Epithelial cell of esophagus (primary cell): ENCODE results near the gene TSHZ1.
A peak's percentile ranks its signal among the peaks of the same experiment; 100 is the strongest.

Experiments
- DNase-seq: peaks from one replicate; pipeline ENCODE4 v3.0.0; 2010; ENCODE audit warnings: low read depth
- H3K4me3 ChIP-seq: 2 replicates; pipeline ENCODE4 v1.5.1; 2011; ENCODE audit warnings: mild to moderate bottlenecking, low read length, control low read depth
- CTCF ChIP-seq: IDR thresholded peaks from 2 replicates; pipeline ENCODE4 v1.5.1; 2011; ENCODE audit warnings: low read depth, mild to moderate bottlenecking, low read length, control low read depth, inconsistent platforms; ENCODE audit not compliant: insufficient read depth; ENCODE audit errors: missing control alignments

The TSHZ1 gene

GRCh38 chr18:75170916-75171315 is 39.7 kb upstream of the TSHZ1 start:
- H3K4me3 ChIP-seq, result no peak overlapping the region
- no peak for TF ChIP-seq CTCF
- DNase-seq, result no peak

GRCh38 chr18:75172299-75173124 is 38.1 kb upstream of the TSHZ1 start:
- H3K4me3 ChIP-seq, result no peak overlapping the region
- no peak for TF ChIP-seq CTCF
- DNase-seq, result no peak

GRCh38 chr18:75173125-75173432 is 37.5 kb upstream of the TSHZ1 start:
- H3K4me3 ChIP-seq, result no peak overlapping the region
- peak; percentile 3 for DNase-seq
- no peak for TF ChIP-seq CTCF

- no peak for DNase-seq
- no peak for TF ChIP-seq CTCF
- H3K4me3 ChIP-seq, result no peak overlapping the region
Observed at GRCh38 chr18:75173738-75174137, 36.9 kb upstream of the TSHZ1 start.

GRCh38 chr18:75176849-75177248 is 33.7 kb upstream of the TSHZ1 start:
- DNase-seq, result no peak
- no peak for TF ChIP-seq CTCF

GRCh38 chr18:75178376-75178775 is 32.2 kb upstream of the TSHZ1 start:
- no peak for DNase-seq
- no peak for TF ChIP-seq CTCF
- H3K4me3 ChIP-seq, result no peak overlapping the region

More at GRCh38 chr18:75176849-75177248, 33.7 kb upstream of the TSHZ1 start:
- no peak overlapping the region for H3K4me3 ChIP-seq
